Body of pancreas (tissue), 4 donors: Measurements from ENCODE around the gene MICU1.

ENCODE experiments used
- CTCF ChIP-seq, 7 experiments: fragments of 450-650 bp in 4 of 7; fragments of 200-600 bp in 3 of 7; sonication (generic) in 3 of 7; IDR thresholded peaks; one replicate each; pipeline ENCODE4 v1.5.1; 2016 to 2019; ENCODE audit warnings: antibody characterized with exemption in 7 of 7
- POLR2A ChIP-seq, 3 donors: fragments of 450-650 bp; IDR thresholded peaks; one replicate each; pipeline ENCODE4 v1.6.1; 2016; ENCODE audit warnings: antibody characterized with exemption in 3 of 3, mild to moderate bottlenecking in 2 of 3

DNA sequence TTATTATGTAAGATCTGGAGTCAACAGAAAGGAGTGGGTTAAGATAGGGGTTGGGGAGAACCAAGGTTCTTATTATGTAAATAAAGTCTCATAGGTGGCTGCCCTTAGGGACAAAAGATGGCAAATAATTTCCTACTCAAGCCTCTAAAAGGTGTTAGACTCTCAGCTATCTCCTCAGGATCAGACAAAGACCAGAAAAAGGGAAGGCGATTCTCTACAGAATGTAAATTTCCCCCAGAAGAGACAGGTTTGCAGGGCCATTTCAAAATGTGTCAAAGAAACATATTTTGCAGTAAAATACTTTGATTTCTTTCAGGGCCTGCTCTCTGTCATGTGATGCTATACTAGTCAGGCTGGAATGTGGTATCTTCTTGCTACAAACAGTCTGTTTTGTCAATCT, 80.3 kb downstream of the MICU1 start:
- TF ChIP-seq CTCF (IDR thresholded peaks at IDR 0.05): no peak
- no peak for TF ChIP-seq POLR2A (IDR thresholded peaks at IDR 0.05)
